Measurements from ENCODE around the gene EML4. TPM values are rescaled to one million over a fixed set of nuclear protein-coding genes. Genes with fewer than 3 reads are reported as not detected.

Gene EML4
- total and polyA plus RNA-seq, 9 donors: 11.6 to 46.5 (median 31.5) TPM

DNA sequence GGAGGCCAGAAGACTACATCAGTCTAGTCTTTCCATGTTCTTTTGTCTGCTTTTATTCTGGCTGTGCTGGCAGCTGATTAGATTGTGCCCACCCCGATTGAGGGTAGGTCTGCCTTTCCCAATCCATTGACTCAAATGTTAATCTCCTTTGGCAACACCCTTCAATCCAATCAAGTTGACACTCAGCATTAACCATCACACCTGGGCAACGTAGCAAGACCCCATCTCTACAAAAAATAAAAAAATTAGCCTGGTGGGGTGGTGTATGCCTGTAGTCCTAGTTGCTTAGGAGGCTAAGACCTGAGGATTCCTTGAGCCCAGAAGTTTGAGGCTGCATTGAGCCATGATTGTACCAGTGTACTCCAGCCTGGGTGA, 33.5 kb downstream of the EML4 start:
- H3K9me3 ChIP-seq: no peaks in the 10 kb centered on the region
- peaks cover 3% of the 10 kb centered on the region for H3K4me1 ChIP-seq (ENCODE audit: insufficient read depth)
- no peak overlapping the region for H3K27ac ChIP-seq
- no peaks in the 10 kb centered on the region for H3K36me3 ChIP-seq
- TF ChIP-seq, protein P1, sequence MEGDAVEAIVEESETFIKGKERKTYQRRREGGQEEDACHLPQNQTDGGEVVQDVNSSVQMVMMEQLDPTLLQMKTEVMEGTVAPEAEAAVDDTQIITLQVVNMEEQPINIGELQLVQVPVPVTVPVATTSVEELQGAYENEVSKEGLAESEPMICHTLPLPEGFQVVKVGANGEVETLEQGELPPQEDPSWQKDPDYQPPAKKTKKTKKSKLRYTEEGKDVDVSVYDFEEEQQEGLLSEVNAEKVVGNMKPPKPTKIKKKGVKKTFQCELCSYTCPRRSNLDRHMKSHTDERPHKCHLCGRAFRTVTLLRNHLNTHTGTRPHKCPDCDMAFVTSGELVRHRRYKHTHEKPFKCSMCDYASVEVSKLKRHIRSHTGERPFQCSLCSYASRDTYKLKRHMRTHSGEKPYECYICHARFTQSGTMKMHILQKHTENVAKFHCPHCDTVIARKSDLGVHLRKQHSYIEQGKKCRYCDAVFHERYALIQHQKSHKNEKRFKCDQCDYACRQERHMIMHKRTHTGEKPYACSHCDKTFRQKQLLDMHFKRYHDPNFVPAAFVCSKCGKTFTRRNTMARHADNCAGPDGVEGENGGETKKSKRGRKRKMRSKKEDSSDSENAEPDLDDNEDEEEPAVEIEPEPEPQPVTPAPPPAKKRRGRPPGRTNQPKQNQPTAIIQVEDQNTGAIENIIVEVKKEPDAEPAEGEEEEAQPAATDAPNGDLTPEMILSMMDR (IDR thresholded peaks at IDR 0.05): no peak
- no peak for TF ChIP-seq POLR2A (IDR thresholded peaks at IDR 0.05)
- TF ChIP-seq EP300 (IDR thresholded peaks at IDR 0.05): no peak
- no peaks in the 10 kb centered on the region for H3K27me3 ChIP-seq
- no peak overlapping the region for H3K4me3 ChIP-seq
- intact Hi-C loops (cut with DNase I): loop anchor here in 2 of 4 donors (2.0 to 10.0 kb wide), 2 partner anchors 36 to 108 kb away; no protein-coding TSS in a partner anchor
- WGBS, 3 donors: 93 to 98% (median 97%) methylated on average over 2 of the region's 2 CpGs
- DNase-seq: no peak

DNA sequence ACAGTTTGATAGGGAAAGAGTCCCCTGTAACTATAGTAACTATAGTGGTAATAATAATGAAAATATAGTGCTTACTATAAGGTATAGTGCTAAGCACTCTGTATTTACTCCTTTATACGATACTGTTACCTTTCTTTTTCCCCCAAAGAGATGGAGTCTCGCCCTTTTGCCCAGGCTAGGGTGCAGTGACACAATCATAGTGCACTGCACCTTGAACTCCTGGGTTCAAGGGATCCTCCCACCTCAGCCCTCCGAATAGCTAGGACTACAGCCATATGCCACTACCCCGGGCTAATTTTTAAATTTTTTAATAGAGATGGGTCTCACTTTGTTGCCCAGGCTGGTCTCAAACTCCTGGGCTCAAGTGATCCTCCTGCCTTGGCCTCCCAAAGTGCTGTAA, 34.6 kb downstream of the EML4 start:
- H3K27me3 ChIP-seq: no peaks in the 10 kb centered on the region
- TF ChIP-seq EP300 (IDR thresholded peaks at IDR 0.05) (no peak), POLR2A (IDR thresholded peaks at IDR 0.05) (no peak)
- TF ChIP-seq, protein P1 (IDR thresholded peaks at IDR 0.05): no peak
- intact Hi-C loops (cut with DNase I): loop anchor here in 2 of 4 donors (2.0 to 10.0 kb wide), 2 partner anchors 37 to 109 kb away; no protein-coding TSS in a partner anchor
- H3K9me3 ChIP-seq: no peaks in the 10 kb centered on the region
- H3K4me1 ChIP-seq (ENCODE audit: insufficient read depth): peaks cover 3% of the 10 kb centered on the region
- no peak for DNase-seq
- H3K27ac ChIP-seq: no peak overlapping the region
- H3K36me3 ChIP-seq: no peaks in the 10 kb centered on the region
- WGBS, 3 donors: 84 to 93% (median 93%) methylated on average over 4 of the region's 4 CpGs
- H3K4me3 ChIP-seq: no peak overlapping the region

DNA sequence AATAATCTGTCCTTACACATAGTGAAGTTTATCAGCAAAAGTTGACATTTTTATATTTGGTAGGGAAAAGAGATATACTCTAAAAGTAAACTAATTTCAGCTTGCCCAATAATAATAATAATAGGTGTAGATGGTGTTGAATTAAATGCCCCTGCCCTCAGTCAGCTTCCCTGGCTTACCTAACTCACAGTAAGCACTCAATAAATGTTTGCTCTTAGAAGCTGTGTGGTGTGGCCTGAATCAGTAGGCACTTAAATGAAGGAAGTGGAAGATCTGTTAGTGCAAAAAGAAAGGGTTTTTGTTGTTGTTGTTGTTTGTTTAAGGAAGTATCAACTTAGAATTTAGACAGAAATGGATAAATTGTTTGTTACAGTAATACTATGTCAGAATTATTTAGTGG, 36.2 kb downstream of the EML4 start:
- peaks cover 3% of the 10 kb centered on the region for H3K4me1 ChIP-seq (ENCODE audit: insufficient read depth)
- no peaks in the 10 kb centered on the region for H3K27me3 ChIP-seq
- intact Hi-C loops (cut with DNase I): loop anchor here in 1 of 4 donors (10.0 kb wide), 1 partner anchor 111 kb away; no protein-coding TSS in a partner anchor
- no peak overlapping the region for H3K27ac ChIP-seq
- no peaks in the 10 kb centered on the region for H3K36me3 ChIP-seq
- TF ChIP-seq, protein P1 (IDR thresholded peaks at IDR 0.05): no peak
- TF ChIP-seq EP300 (IDR thresholded peaks at IDR 0.05) (no peak), POLR2A (IDR thresholded peaks at IDR 0.05) (no peak)
- no peaks in the 10 kb centered on the region for H3K9me3 ChIP-seq
- DNase-seq: no peak
- H3K4me3 ChIP-seq: no peak overlapping the region

DNA sequence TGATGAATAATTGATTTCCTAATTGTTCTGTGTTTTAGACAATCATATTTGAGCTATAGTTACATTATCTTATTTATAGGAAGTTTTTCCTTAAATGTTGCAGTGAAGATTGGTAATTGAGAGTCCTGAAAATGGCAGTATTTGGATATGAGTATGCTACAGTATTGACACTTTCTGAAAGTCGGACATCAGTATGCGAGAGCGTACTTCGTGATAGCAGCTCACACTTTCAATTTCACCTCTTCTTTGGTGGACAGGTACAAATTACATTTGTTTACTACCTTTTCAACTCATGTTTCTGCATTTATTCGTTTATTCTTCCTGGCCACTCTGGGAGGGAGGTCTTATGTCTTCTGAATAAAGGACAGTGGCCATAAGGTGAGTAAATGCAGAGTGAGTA, 38.7 kb downstream of the EML4 start:
- Histone ChIP-seq H3K27ac (no peak overlapping the region), H3K9me3 (no peaks in the 10 kb centered on the region), H3K36me3 (no peaks in the 10 kb centered on the region), H3K4me1 (ENCODE audit: insufficient read depth) (peaks cover 3% of the 10 kb centered on the region), H3K27me3 (no peaks in the 10 kb centered on the region), H3K4me3 (no peak overlapping the region)
- WGBS, 3 donors: 95 to 97% (median 95%) methylated on average over 5 of the region's 5 CpGs
- no peak for TF ChIP-seq POLR2A (IDR thresholded peaks at IDR 0.05)
- TF ChIP-seq EP300 (IDR thresholded peaks at IDR 0.05): no peak
- TF ChIP-seq, protein P1 (IDR thresholded peaks at IDR 0.05): no peak
- no peak for DNase-seq
- intact Hi-C loops (cut with DNase I): loop anchor here in 1 of 4 donors (10.0 kb wide), 1 partner anchor 113 kb away; no protein-coding TSS in a partner anchor

Data from ovary (tissue), 9 donors.